Activated CD4-positive, alpha-beta T cell treated with anti-CD3 and anti-CD28 coated beads for 24 hours (primary cell): ENCODE data around the gene CFAP97D2.
"Not testable (repeated sequence)": the region's sequence is repeated elsewhere in the genome, so short reads cannot be mapped to it uniquely, and the experiment has no call there.

Source experiments
- DNase-seq, 2 donors: peaks; one replicate each; pipeline ENCODE4 v3.0.0-alpha.2; 2020; ENCODE audit warnings: low read depth in 2 of 2

The CFAP97D2 gene

GRCh38 chr13:114179087-114179658 lies at the start of gene CFAP97D2:
Gene CFAP97D2, plus strand, starts transcription at chr13:114179257. Its CDS starts 74 bp downstream, at chr13:114179331.
- DNase-seq = no peak

GRCh38 chr13:114129649-114130062 lies 49.4 kb upstream of the CFAP97D2 start:
- DNase-seq = no peak

- no peak for DNase-seq
These were observed 48.8 kb upstream of the CFAP97D2 start for GRCh38 chr13:114130131-114130836.

- DNase-seq = no peak
These were observed 48.0 kb upstream of the CFAP97D2 start for GRCh38 chr13:114130837-114131582.

- no peak for DNase-seq
These were observed 47.3 kb upstream of the CFAP97D2 start for GRCh38 chr13:114131583-114132418.

- peak in 1 of 2 donors; percentile 53 for DNase-seq
These were observed 46.5 kb upstream of the CFAP97D2 start, which contains the start of gene RASA3 for GRCh38 chr13:114132419-114133121. Gene RASA3, minus strand, starts transcription at chr13:114132623. Its CDS starts 134 bp downstream, at chr13:114132489.

- not testable (repeated sequence) for DNase-seq
These were observed 45.9 kb upstream of the CFAP97D2 start for GRCh38 chr13:114133126-114133525.

GRCh38 chr13:114133552-114133951 lies 45.5 kb upstream of the CFAP97D2 start:
- not testable (repeated sequence) for DNase-seq

- DNase-seq = no peak
These were observed 44.7 kb upstream of the CFAP97D2 start for GRCh38 chr13:114134111-114134943.

- no peak for DNase-seq
These were observed 44.0 kb upstream of the CFAP97D2 start for GRCh38 chr13:114134944-114135610.

GRCh38 chr13:114135731-114136171 lies 43.3 kb upstream of the CFAP97D2 start:
- no peak for DNase-seq

- DNase-seq = no peak
These were observed 42.5 kb upstream of the CFAP97D2 start for GRCh38 chr13:114136576-114136975.

GRCh38 chr13:114140131-114140905 lies 38.7 kb upstream of the CFAP97D2 start:
- no peak for DNase-seq

GRCh38 chr13:114140906-114141250 lies 38.2 kb upstream of the CFAP97D2 start:
- no peak for DNase-seq

- DNase-seq = no peak
These were observed 37.6 kb upstream of the CFAP97D2 start for GRCh38 chr13:114141261-114141996.

GRCh38 chr13:114142137-114142550 lies 36.9 kb upstream of the CFAP97D2 start:
- no peak for DNase-seq

- no peak for DNase-seq
These were observed 36.2 kb upstream of the CFAP97D2 start for GRCh38 chr13:114142640-114143490.
